Uterus (tissue), 2 donors: ENCODE measurements around the gene ATP5ME.

Experiments
- CTCF ChIP-seq, 4 experiments: fragments of 200-600 bp in 2 of 4; fragments of 450-650 bp in 2 of 4; sonication (generic) in 2 of 4; IDR thresholded peaks; one replicate each; pipeline ENCODE4 v1.5.1; 2016 to 2019; ENCODE audit warnings: antibody characterized with exemption in 4 of 4, mild to moderate bottlenecking in 2 of 4, moderate library complexity in 1 of 4
- POLR2A ChIP-seq, 2 donors: fragments of 450-650 bp; IDR thresholded peaks; one replicate each; pipeline ENCODE4 v1.6.1; 2016; ENCODE audit warnings: antibody characterized with exemption in 2 of 2, mild to moderate bottlenecking in 1 of 2, moderate library complexity in 1 of 2

- TF ChIP-seq CTCF (IDR thresholded peaks at IDR 0.05) (no peak), POLR2A (IDR thresholded peaks at IDR 0.05) (no peak)
Measured at GRCh38 chr4:665381-665750, 8.7 kb downstream of the ATP5ME start.
